Measurements from ENCODE around the gene LRG1. TPM values are rescaled to one million over a fixed set of nuclear protein-coding genes. Genes with fewer than 3 reads are reported as not detected.

The LRG1 gene
- total and polyA plus RNA-seq, 2 of the 13 experiments (the other 11 are each of a cell fraction or from before 2014, with no cell fraction given) = 12.0 to 39.3 TPM

DNA sequence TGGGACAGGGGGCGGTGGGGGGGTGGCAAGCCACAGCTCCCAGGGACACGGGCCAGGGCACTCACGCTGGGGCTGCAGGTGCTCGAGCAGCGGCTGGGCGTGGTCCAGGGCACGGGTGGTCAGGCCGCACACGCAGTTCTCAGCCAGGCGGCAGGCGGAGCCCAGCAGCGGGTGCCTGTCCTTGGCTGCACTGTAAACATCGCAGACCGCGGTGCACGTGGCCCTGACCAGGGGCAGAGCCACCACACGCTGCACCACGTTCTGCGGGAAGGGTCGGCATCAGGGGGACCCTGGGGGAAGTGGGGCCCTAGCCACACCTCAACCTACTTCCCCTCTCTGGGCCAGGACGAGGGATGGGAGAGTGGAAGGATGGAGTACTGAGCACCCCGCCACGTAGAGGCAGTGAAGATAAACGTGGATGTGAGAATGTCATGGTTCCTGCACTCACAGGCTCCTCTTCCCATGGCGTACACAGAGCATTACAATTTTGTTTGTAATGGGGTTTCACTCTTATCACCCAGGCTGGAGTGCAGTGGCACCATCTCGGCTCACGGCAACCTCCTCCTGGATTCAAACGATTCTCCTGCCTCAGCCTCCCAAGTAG lies 8.2 kb downstream of the LRG1 start (continued):
- TF ChIP-seq, protein P1, sequence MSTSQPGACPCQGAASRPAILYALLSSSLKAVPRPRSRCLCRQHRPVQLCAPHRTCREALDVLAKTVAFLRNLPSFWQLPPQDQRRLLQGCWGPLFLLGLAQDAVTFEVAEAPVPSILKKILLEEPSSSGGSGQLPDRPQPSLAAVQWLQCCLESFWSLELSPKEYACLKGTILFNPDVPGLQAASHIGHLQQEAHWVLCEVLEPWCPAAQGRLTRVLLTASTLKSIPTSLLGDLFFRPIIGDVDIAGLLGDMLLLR (CRISPR knock-in tag; IDR thresholded peaks at IDR 0.05) = peak; percentile 89
- TF ChIP-seq ZNF331 (CRISPR knock-in tag; IDR thresholded peaks at IDR 0.05) (peak; percentile 87), ZNF790 (CRISPR knock-in tag; IDR thresholded peaks at IDR 0.05; ENCODE audit: borderline replicate concordance) (no peak), ZNF773 (CRISPR knock-in tag; IDR thresholded peaks at IDR 0.05; ENCODE audit: borderline replicate concordance) (0 out of 2 replicates have a peak, but pooled peaks have one; percentile 59), SNRNP70 (IDR thresholded peaks at IDR 0.05; ENCODE audit: low read depth, low read length) (no peak), ZNF746 (CRISPR knock-in tag; IDR thresholded peaks at IDR 0.05) (peak; percentile 53; the same call in 1 of the 2 replicates), ZNF839 (CRISPR knock-in tag; IDR thresholded peaks at IDR 0.05; ENCODE audit: borderline replicate concordance) (no peak), ARNTL (CRISPR knock-in tag; IDR thresholded peaks at IDR 0.05) (peak; percentile 97), DR1 (CRISPR knock-in tag; IDR thresholded peaks at IDR 0.05) (0 out of 2 replicates have a peak, but pooled peaks have one; percentile 38), MAZ (IDR thresholded peaks at IDR 0.05; ENCODE audit: borderline replicate concordance, low read depth, low read length) (no peak), MAZ (CRISPR knock-in tag; IDR thresholded peaks at IDR 0.05; ENCODE audit: low read depth) (peak; percentile 67; the same call in 1 of the 2 replicates)
- TF ChIP-seq, protein P2, sequence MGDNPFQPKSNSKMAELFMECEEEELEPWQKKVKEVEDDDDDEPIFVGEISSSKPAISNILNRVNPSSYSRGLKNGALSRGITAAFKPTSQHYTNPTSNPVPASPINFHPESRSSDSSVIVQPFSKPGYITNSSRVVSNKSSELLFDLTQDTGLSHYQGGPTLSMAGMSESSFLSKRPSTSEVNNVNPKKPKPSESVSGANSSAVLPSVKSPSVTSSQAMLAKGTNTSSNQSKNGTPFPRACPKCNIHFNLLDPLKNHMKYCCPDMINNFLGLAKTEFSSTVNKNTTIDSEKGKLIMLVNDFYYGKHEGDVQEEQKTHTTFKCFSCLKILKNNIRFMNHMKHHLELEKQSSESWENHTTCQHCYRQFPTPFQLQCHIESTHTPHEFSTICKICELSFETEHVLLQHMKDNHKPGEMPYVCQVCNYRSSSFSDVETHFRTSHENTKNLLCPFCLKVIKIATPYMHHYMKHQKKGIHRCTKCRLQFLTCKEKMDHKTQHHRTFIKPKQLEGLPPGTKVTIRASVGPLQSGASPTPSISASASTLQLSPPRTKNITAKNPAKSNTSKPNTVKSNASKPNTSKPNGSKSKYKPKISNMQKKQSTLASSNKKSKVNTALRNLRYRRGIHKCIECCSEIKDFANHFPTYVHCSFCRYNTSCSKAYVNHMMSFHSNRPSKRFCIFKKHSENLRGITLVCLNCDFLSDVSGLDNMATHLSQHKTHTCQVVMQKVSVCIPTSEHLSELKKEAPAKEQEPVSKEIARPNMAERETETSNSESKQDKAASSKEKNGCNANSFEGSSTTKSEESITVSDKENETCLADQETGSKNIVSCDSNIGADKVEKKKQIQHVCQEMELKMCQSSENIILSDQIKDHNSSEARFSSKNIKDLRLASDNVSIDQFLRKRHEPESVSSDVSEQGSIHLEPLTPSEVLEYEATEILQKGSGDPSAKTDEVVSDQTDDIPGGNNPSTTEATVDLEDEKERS (CRISPR knock-in tag; IDR thresholded peaks at IDR 0.05) = 0 out of 2 replicates have a peak, but pooled peaks have one; percentile 15
- TF ChIP-seq, protein P3, sequence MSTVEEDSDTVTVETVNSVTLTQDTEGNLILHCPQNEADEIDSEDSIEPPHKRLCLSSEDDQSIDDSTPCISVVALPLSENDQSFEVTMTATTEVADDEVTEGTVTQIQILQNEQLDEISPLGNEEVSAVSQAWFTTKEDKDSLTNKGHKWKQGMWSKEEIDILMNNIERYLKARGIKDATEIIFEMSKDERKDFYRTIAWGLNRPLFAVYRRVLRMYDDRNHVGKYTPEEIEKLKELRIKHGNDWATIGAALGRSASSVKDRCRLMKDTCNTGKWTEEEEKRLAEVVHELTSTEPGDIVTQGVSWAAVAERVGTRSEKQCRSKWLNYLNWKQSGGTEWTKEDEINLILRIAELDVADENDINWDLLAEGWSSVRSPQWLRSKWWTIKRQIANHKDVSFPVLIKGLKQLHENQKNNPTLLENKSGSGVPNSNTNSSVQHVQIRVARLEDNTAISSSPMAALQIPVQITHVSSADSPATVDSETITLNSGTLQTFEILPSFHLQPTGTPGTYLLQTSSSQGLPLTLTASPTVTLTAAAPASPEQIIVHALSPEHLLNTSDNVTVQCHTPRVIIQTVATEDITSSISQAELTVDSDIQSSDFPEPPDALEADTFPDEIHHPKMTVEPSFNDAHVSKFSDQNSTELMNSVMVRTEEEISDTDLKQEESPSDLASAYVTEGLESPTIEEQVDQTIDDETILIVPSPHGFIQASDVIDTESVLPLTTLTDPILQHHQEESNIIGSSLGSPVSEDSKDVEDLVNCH (CRISPR knock-in tag; IDR thresholded peaks at IDR 0.05) = no peak
- TF ChIP-seq, protein P4, sequence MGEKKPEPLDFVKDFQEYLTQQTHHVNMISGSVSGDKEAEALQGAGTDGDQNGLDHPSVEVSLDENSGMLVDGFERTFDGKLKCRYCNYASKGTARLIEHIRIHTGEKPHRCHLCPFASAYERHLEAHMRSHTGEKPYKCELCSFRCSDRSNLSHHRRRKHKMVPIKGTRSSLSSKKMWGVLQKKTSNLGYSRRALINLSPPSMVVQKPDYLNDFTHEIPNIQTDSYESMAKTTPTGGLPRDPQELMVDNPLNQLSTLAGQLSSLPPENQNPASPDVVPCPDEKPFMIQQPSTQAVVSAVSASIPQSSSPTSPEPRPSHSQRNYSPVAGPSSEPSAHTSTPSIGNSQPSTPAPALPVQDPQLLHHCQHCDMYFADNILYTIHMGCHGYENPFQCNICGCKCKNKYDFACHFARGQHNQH (CRISPR knock-in tag; IDR thresholded peaks at IDR 0.05) = peak; percentile 89
- TF ChIP-seq, protein P5, sequence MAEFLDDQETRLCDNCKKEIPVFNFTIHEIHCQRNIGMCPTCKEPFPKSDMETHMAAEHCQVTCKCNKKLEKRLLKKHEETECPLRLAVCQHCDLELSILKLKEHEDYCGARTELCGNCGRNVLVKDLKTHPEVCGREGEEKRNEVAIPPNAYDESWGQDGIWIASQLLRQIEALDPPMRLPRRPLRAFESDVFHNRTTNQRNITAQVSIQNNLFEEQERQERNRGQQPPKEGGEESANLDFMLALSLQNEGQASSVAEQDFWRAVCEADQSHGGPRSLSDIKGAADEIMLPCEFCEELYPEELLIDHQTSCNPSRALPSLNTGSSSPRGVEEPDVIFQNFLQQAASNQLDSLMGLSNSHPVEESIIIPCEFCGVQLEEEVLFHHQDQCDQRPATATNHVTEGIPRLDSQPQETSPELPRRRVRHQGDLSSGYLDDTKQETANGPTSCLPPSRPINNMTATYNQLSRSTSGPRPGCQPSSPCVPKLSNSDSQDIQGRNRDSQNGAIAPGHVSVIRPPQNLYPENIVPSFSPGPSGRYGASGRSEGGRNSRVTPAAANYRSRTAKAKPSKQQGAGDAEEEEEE (CRISPR knock-in tag; IDR thresholded peaks at IDR 0.05; ENCODE audit: borderline replicate concordance) = 0 out of 2 replicates have a peak, but pooled peaks have one; percentile 43
